ENCODE data around the gene VWA3A.
A peak's percentile ranks its signal among the peaks of the same experiment; 100 is the strongest.
"Not testable (repeated sequence)": the region's sequence is repeated elsewhere in the genome, so short reads cannot be mapped to it uniquely, and the experiment has no call there.

VWA3A gene

DNA sequence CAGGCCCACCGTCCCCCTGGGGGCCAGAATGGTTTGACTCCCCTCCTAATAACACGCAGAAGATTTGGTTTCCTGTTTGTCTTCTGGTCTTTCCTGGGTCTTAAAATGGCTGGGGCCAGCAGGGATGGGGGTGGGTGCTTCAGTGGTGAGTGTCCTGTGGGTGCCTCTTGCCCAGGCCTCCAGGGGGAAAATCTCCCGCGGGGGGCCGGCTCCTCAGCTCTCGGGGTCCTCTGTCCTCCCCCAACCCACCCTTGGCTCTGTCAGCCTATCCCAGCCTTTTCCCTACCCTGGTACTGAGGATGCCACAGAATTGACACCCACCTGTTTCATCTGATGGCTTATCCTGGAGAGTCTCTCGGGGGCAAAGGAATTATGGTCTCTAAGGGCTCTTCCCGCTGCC, 46.1 kb downstream of the VWA3A start:
- DNase-seq (ENCODE audit: low read depth in 4 of 4, low spot score in 1 of 4), result no peak

DNA sequence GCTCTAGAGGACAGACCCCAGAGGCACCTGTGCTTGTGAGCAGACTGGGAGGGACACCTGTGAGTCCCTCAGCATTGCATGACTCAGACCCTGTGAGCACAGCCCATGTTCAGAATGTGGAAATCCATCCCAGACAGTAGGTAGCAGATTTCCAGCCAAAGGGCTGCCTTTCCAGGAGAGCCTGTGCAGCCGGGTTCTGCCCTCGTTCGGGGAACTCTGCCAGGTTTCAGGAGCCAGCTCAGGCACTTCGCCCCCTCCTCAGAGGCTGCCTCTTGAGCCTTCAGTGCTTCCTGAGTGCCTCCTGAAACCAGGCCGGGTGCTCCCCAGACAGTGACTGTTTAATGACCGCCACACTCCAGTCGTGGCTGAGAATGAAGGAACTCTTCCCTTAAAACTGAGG, 46.7 kb downstream of the VWA3A start:
- DNase-seq (ENCODE audit: low read depth in 4 of 4, low spot score in 1 of 4), result no peak

DNA sequence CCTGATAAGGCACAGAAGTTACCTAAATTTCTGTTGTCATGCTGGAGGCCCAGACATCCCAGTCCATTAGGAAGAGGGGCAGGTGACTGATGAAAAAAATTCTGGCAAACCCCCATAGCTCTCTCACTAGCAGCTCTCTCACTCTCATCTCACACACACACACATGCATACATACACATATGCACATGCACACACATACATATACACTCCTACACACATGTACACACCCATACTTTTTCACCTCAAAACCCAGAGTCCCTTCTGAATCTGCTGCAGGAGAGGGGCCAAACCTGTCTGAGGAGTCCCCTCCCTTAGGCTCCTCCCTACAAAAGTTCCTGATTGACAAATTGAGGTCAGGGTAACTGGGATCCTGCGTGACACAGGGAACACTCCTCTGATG, 47.4 kb downstream of the VWA3A start:
- DNase-seq (ENCODE audit: low read depth in 4 of 4, low spot score in 1 of 4), result no peak

DNA sequence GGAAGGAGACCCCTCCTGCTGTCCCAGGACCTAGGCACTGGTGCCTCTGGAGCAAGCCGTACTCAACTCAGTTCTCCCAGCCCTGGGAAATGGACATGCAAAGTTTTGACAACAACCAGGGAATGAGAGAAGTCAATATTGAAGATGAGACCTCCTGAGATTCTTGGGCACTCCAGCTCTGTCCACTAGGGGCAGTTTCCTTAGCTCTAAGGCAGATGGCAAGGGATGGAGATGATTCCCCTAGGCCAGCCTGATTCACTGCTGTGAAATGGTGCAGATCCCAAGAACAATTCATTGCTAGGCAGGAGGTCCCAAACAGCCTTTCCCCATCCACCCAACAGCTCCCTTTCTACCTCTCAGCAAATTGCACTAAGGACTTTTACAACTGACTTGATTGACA, 49.4 kb downstream of the VWA3A start:
- no peak for DNase-seq (ENCODE audit: low read depth in 4 of 4, low spot score in 1 of 4)

DNA sequence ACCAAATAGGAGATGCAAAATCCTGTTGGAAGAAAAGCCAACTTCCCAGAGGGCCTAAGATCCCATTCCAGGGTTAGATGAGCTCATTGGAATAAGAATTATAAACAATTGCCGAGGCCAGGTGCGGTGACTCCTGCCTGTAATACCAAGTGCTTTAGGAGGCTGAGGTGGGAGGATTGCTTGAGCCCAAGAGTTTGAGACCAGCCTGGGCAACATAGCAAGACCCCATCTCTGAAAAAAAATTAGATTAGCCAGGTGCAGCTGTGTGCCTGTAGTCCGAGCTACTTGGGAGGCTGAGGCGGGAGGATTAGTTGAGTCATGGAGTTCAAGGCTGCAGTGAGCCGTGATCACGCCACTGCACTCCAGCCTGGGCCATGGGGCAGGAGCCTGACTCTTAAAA, 52.2 kb downstream of the VWA3A start:
- DNase-seq (ENCODE audit: low read depth in 4 of 4, low spot score in 1 of 4), result no peak

DNA sequence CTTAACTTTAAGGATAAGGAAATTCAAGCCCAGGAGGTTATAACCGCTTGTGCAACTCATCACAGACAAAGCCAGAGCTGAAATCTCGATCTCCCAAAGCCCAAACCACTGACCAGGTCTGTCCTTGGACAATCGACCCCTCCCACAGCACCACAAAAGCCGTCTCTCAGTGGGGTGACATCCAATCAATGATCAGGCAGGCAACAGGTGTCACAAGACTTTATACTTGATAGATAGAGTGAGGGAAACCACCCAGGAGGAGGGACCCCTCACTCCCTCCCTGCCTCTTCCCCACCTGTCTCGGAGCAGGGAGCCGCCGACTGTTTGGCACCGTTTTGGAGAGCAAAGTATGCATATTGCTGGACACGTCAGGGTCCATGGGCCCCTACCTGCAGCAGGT, 55.5 kb downstream of the VWA3A start:
- no peak for DNase-seq (ENCODE audit: low read depth in 4 of 4, low spot score in 1 of 4)

DNA sequence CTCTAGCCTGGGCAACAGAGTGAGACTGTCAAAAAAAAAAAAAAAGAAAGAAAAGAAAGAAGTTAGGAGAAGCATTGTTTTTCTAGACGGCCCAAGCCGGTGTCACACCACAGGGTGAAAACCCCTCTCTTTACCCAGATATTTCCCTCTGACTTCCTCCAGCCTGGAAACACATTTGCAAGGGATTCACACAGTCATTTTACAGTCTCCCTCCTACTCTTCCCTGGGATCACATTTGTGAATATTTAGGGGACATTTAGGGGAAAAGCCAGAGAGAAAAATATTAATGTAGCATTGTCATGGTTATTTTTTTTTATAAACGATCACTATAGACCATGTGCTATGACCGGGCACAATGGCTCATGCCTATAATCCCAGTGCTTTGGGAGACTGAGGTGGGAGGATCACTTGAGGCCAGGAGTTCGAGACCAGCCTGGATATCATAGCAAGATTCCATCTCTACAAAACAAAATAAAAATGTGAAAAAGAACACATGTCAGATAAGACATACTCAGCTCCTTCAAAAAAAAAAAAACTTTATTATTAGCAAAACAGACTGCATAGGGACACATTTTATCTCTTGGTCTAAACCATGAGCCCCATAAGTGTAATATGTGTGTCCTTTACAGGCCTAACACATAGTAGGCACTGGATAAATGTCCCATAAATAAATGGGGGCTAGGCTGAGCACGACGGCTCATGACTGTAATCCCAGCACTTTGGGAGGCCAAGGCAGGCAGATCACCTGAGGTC, 59.1 kb downstream of the VWA3A start:
- DNase-seq (ENCODE audit: low read depth in 4 of 4, low spot score in 1 of 4), result no peak

DNA sequence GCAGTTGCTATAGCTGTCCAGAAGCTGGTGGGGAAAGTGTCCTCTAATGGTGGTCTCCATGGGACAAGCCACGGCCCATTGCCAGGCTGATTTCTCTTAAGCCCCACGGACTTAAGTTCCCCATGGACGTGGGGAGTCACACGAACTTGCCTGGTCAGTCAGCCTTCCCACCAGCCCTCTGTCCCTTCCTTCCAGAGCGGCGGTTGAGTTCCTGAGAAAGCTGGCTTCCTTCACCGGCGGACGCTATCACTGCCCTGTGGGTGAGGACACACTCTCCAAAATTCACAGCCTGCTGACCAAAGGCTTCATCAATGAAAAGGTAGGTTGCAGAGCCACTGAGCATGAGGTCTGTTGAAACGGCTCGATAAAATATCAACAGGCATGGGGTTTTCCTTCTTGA, 60.0 kb downstream of the VWA3A start:
- no peak for DNase-seq (ENCODE audit: low read depth in 4 of 4, low spot score in 1 of 4)

DNA sequence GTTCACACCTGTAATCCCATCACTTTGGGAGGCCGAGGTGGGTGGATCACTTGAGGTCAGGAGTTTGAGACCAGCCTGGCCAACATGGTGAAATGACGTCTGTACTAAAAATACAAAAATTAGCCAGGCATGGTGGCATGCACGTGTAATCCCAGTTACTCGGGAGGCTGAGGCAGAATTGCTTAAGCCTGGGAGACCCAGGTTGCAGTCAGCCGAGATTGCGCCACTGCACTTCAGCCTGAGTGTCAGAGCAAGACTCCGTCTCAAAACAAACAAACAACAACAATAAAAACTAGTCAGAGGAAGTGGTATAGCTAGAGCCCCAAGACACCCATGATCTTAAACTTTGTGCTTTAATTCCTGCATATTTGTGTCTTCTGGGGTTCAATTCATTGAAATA, 60.7 kb downstream of the VWA3A start:
- not testable (repeated sequence) for DNase-seq (ENCODE audit: low read depth in 4 of 4, low spot score in 1 of 4)

DNA sequence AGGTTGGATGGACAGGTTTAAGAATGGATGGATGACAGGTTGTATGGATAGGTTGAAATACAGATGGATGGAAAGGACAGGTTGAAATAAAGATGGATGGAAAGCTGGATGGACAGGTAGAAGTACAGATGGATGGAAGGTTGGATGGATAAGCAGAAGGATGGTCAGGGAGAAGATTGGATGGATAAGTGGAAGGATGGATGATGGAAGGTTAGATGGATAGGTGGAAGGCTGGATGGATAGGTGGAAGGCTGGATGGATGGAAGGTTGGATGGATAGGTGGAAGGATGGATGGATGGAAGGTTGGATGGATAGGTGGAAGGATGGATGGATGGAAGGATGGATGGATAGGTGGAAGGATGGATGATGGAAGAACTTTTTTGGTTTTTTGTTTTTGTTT, 69.1 kb downstream of the VWA3A start:
- DNase-seq (ENCODE audit: low read depth in 4 of 4, low spot score in 1 of 4), result no peak

DNA sequence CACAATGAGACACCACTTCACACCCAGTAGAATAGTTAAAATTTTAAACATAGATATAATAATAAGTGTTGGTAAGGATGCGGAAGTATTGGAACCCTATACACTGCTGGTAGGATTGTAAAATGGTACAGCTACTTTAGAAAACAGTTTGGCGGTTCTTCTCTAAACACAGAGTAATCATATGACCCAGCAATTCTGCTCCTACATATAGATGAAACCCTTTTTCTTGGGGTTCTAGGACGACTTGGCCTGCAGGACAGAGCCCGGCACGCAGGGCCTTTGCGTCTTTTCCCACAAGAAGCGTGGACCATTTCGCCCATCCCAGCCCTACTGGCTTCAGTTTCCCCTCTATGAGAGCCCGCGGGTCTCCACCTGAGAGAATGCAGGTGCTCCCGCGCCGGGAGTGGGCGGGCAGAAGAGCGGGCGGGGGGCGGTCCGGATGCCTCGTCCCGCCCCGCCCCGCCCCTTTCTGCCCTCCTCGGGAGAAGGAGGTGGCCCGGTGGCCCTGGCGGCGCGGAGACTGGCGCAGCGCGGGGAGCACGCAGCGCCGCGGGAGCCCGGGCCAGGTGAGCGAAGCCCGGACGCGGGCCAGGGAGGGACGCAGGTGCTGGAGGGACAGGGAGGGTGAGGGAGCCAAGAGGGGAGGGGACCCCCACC, 69.8 kb downstream of the VWA3A start, which contains the start of gene SDR42E2:
TSS of gene SDR42E2 (plus strand) at position 508 of the 657 bp plus-strand sequence. CDS start 3,077 bp downstream, outside the sequence.
- peak in 2 of 4 experiments; percentile 12 to 22 for DNase-seq (ENCODE audit: low read depth in 4 of 4, low spot score in 1 of 4)

DNA sequence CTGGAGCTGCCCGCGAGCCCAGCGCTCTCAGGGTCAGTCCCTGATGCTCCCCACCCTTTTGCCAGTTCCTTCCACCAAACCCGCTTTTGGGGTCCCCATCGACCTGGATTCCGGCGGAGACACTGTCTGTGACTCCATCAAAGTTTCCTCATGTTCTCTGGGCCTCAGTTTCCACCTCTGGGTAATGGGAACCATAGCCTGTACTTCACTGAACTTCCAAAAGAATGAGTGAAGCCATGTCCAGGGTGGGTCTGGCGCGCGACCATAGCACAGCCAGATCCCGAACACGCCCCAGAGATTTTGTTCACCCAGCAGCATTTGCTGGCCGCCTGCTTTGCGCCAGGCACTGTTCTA, 70.3 kb downstream of the VWA3A start:
- no peak for DNase-seq (ENCODE audit: low read depth in 4 of 4, low spot score in 1 of 4)

DNA sequence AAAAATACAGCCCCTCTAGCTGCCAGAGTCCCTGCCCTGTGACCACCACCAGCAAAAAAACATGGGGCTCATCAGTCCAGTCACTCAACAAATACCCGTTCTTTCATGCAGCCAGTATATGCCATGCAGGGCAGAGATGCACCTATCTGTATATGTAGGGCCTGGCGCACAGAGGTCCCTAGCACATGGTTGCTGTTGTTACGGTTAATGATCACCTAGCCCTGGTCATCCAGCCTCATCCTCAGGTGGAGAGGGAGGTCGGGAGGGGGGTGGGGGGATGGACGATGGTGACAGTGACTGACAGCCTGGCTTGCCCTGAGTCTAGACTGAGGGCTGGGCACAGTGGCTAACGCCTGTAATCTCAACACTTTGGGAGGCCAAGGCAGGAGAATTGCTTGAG, 71.5 kb downstream of the VWA3A start:
- DNase-seq (ENCODE audit: low read depth in 4 of 4, low spot score in 1 of 4), result no peak

DNA sequence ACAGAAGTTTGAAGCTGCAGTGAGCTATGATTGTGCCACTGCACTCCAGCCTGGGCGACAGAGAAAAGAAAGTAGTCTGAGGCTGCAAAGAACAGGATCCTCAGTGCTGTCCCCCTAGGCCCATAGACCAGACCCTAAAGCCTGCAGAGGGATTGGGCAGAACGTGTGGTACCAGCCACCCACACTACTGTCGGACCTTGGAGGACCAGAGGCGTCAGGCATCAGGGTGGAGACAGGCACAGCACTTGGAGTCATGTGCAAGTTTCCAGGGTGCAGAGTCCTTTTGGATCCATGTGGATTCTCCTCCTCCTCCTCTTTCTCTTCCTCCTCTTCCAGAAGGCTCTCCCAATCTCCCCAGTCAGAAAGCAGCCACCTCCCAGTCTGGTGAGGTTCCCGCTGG, 72.1 kb downstream of the VWA3A start:
- no peak for DNase-seq (ENCODE audit: low read depth in 4 of 4, low spot score in 1 of 4)

DNA sequence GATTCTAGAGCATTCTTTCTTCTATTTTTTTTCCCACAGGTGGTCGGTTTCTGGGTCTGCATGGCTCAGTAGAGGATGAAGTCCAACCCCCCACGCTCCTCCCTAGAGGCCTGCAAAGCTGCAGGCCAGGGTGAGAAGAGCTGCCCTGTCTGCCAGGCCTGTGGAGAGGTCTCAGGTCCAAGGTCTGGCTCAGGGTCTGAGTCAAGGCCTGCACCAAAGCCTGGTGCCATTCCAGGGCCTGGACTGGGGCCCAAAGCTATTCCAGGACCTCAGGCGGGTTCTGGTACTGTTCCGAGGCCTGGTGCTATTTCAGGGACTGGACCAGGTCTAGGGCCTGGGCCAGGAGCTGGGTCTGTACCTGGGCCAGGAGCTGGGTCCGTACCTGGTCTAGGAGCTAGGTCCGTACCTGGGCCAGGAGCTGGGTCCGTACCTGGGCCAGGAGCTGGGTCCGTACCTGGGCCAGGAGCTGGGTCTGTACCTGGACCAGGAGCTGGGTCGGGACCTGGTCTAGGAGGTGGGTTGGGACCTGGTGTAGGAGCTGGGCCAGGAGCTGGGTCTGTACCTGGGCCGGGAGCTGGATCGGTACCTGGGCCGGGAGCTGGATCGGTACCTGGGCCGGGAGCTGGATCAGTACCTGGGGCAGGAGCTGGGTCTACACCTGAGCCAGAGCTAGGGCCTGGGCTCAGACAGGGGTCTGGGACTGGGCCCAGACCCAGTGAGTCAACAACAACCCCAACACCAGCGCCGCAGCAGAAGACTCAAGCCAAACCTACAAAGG, 73.4 kb downstream of the VWA3A start:
- DNase-seq (ENCODE audit: low read depth in 4 of 4, low spot score in 1 of 4), result no peak

DNA sequence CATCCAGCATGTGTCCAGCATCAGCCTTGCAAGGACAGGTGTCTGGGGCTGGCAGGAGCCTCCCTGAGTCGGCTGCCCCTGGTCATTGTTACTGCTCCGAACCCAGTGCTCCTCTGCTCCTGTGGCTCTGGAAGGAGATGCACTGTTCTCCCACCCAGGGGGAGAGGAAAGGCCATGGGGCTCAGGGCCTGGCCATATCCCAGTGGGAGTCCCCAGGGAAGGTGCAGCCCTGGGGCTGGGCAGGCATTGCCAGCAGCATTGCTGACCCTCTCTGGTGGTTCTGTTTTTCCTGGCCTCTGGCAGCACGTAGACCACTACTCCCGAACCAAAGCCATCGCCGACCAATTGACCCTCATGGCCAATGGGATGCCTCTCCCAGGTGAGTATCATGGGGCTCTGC, 79.6 kb downstream of the VWA3A start:
- no peak for DNase-seq (ENCODE audit: low read depth in 4 of 4, low spot score in 1 of 4)

DNA sequence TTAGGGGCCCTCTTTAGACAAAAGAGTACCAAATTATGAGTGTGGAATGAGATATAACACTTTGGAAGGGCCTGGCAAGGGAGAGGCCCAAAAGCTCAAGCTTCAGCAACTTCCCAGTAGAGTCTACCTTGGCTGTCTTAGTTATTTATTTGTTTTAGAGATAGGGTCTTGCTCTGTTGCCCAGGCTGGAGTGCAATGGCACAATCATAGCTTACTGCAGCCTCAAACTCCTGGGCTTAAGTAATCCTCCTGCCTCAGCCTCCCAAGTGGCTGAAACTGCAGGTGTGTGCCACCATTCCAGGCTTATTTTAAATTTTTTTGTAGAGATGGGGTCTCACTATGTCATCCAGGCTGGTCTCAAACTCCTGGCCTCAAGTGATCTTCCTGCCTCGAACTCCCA, 80.3 kb downstream of the VWA3A start:
- DNase-seq (ENCODE audit: low read depth in 4 of 4, low spot score in 1 of 4), result not testable (repeated sequence)

DNA sequence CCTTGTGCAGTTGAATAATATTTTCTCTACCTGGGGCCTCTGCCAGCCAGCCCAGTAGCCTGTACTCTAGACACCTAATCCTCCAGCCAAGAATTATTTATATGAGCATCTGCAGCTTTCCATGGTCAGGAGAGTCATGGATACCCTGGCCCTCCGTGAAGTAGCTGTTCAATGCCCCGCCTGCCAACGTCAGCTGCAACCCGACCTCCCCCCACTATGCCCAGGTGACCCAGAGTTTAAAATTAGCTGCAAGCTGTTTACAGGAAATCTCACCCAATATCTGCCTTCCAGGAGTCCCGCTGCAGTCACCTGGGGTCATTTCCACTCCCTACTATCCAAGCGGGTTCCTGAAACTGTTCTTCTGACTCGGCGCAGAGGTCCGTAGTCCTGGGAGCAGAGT, 82.3 kb downstream of the VWA3A start:
- no peak for DNase-seq (ENCODE audit: low read depth in 4 of 4, low spot score in 1 of 4)

DNA sequence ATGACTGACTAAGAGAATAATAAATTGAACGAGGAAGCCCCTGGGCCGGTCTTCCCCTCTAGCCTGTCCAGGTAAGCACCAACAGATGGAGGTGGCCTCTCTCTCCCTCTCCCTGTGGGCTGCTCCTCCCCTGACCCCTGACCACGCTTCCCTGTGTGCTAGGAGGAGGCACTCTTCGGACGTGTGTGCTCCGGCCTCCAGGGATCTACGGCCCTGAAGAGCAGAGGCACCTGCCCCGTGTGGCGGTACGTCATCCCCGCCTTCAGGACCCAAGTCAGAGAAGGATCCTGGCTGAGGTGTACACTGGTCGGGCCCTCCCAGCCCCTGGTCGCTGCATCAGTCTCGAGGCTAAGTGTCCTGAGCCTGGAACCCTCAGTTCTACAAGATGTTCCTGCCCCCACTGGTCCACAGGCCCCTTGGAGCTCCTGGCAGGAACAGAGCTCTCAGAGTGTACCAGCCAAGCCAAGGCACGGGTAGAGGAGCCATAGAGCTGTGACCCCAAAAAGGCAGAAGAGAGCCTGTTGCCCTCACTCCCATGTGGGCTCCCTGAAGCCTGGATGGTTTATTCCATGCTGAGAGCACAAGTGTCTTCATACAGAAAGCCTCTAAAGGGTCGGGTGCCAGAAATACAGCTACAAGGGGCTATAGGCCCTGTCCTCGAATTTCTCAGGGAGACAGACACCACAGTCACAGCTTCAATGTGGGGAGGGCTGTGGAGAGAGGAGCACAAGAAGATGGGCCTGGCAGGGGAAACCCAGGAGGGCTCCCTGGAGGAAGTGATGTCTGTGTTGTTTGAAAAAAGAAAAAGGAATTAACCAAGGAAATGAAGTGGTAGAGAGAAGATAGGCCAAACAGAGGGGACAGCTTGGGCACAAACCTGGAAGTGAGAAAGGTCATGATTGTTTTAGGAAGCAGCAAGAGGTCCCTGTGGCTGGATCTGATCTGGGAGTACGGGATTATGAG, 85.9 kb downstream of the VWA3A start:
- no peak for DNase-seq (ENCODE audit: low read depth in 4 of 4, low spot score in 1 of 4)

DNA sequence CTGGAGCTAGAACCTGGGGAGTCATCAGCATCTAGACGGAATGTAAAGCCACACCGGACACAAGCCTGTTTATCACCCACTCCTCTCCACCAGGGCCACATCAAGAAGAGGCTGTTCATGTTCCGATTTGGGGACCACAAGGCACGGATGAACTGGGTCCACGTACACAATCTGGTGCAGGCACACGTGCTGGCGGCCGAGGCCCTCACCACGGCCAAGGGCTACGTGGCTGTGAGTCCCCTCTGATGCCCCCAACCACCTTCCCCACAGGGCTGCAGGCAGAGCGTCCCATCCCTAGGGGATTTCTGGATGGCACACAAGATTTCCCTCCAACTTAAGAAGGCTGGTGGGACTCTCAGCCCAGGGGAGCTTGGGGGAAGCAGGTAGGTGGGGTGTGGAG, 89.1 kb downstream of the VWA3A start:
- DNase-seq (ENCODE audit: low read depth in 4 of 4, low spot score in 1 of 4), result no peak

DNA sequence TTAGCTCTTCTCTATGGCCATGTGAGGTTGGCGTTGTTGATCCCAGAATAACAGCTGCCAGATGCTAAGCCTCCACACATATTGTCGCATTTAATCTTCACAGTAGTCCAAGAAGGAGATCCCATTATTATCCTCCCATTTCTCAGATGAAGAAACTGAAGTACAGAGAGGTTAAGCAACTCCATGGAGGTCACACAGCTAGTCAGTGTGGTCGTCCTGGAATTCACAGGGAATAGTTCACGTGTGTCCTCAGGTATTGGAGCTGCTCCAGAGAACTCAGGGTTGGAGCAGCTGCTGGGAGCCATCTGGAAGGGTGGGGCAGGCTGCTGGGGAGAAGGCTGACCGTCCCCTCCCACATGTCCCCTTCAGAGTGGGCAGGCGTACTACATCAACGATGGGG, 89.5 kb downstream of the VWA3A start:
- DNase-seq (ENCODE audit: low read depth in 4 of 4, low spot score in 1 of 4), result no peak
